Hepatocyte (in vitro differentiated cells): ENCODE measurements around the gene RYK.

Source experiments
- EZH2 ChIP-seq: fragments of 200-600 bp; sonication (generic); IDR thresholded peaks from 2 replicates; pipeline ENCODE4 v1.6.1; 2016; ENCODE audit warnings: antibody characterized with exemption, mild to moderate bottlenecking, borderline replicate concordance
- TF ChIP-seq, protein P1 (sequence below): fragments of 200-600 bp; sonication (generic); IDR thresholded peaks from 2 replicates; pipeline ENCODE4 v1.5.1; 2016; ENCODE audit warnings: antibody characterized with exemption, mild to moderate bottlenecking; ENCODE audit not compliant: poor library complexity

DNA sequence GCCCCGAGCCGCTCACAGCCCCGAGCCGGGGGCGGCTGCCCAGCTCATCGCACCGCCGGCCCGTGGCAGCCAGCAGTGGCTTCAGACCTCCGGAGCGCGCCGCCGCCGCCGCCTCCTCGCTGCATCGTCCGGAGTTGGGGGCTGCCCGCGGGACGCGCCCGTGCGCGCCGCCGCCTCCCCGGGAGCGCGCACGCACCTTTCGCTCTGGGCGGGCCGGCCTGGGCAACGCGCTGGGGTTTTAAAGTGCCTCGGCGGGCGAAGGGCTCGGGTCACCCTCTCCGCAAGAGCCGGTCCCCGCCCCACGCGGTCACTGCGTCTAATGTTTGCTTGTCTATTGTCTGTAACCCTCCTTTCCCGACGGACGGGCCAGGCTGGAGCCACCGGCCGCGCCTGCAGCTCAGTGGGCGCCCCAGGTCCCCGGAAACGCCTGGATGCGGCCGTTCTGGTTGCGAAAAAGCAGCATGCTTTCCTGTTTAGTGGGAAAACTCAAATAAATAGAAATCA is at the start of gene RYK:
- no peak for TF ChIP-seq EZH2
- TF ChIP-seq, protein P1, sequence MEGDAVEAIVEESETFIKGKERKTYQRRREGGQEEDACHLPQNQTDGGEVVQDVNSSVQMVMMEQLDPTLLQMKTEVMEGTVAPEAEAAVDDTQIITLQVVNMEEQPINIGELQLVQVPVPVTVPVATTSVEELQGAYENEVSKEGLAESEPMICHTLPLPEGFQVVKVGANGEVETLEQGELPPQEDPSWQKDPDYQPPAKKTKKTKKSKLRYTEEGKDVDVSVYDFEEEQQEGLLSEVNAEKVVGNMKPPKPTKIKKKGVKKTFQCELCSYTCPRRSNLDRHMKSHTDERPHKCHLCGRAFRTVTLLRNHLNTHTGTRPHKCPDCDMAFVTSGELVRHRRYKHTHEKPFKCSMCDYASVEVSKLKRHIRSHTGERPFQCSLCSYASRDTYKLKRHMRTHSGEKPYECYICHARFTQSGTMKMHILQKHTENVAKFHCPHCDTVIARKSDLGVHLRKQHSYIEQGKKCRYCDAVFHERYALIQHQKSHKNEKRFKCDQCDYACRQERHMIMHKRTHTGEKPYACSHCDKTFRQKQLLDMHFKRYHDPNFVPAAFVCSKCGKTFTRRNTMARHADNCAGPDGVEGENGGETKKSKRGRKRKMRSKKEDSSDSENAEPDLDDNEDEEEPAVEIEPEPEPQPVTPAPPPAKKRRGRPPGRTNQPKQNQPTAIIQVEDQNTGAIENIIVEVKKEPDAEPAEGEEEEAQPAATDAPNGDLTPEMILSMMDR = no peak
